Esophagus (tissue), 2 donors: ENCODE results near the gene LNP1. TPM values are rescaled to one million over a fixed set of nuclear protein-coding genes. Genes with fewer than 3 reads are reported as not detected.
"Not testable (repeated sequence)": the region's sequence is repeated elsewhere in the genome, so short reads cannot be mapped to it uniquely, and the experiment has no call there.

Experiments used
- H3K27ac ChIP-seq, 2 donors: one replicate each; pipeline ENCODE4 v1.5.1; 2013; ENCODE audit warnings: low read depth in 2 of 2, mild to moderate bottlenecking in 2 of 2, inconsistent platforms in 1 of 2, low read length in 1 of 2, moderate library complexity in 1 of 2
- H3K27me3 ChIP-seq, 2 donors: one replicate each; pipeline ENCODE4 v1.6.1; 2013; ENCODE audit warnings: low read length in 2 of 2, control low read depth in 1 of 2, mild to moderate bottlenecking in 1 of 2; ENCODE audit not compliant: insufficient read depth in 2 of 2, control insufficient read depth in 1 of 2
- H3K36me3 ChIP-seq, 2 donors: one replicate each; pipeline ENCODE4 v1.6.1; 2013; ENCODE audit warnings: low read length in 1 of 2; ENCODE audit not compliant: control insufficient read depth in 2 of 2, insufficient read depth in 2 of 2
- H3K4me1 ChIP-seq, 2 donors: one replicate each; pipeline ENCODE4 v1.6.1; 2013; ENCODE audit warnings: low read length in 1 of 2; ENCODE audit not compliant: control insufficient read depth in 2 of 2, insufficient read depth in 2 of 2
- H3K4me3 ChIP-seq, 2 donors: one replicate each; pipeline ENCODE4 v1.5.1; 2013; ENCODE audit warnings: low read length in 2 of 2, mild to moderate bottlenecking in 2 of 2, low read depth in 1 of 2, moderate library complexity in 1 of 2
- H3K9me3 ChIP-seq, 2 donors: one replicate each; pipeline ENCODE4 v1.6.1; 2013; ENCODE audit warnings: mild to moderate bottlenecking in 2 of 2, low read depth in 1 of 2, low read length in 1 of 2, moderate library complexity in 1 of 2; ENCODE audit not compliant: control insufficient read depth in 2 of 2, insufficient read depth in 1 of 2
- WGBS, 2 donors: extraction: QIAGEN DNeasy Blood & Tissue Kit; methylation state at CpG; one replicate each; pipeline ENCODE4 v1.1.7; 2013; 5-methylcytosine and 5-hydroxymethylcytosine counted together
- polyA plus RNA-seq, 2 donors: library from polyadenylated mRNA; stranded (reverse); fragments of 200-250 nt; gene quantifications; one replicate each; pipeline ENCODE4 v1.2.3, GENCODE V29; 2013
- donor health status: healthy with polysubstance abuse.
- donor health status: Bipolar disorder and iron deficiency.

LNP1 gene
- polyA plus RNA-seq = under 1 TPM; 0.35 to 0.41 TPM

GRCh38 chr3:100400780-100401673 is at the start of gene LNP1, which contains the start of gene TOMM70:
Gene LNP1 (plus strand): TSS chr3:100401539. CDS start chr3:100429730, 28,191 bp downstream.
Gene TOMM70 (minus strand): TSS chr3:100401089. CDS start chr3:100400949, 140 bp downstream.
- WGBS, 2 donors = 0% methylated on average over 58 to 64 of the region's 64 CpGs
- Histone ChIP-seq H3K27me3 (no peaks in the 10 kb centered on the region), H3K27ac (peak within 1 kb of the TSS; percentile 92 to 98), H3K4me1 (peaks cover 2 to 3% of the 10 kb centered on the region in 2 donors), H3K4me3 (peak within 1 kb of the TSS; percentile 90 to 92), H3K9me3 (no peaks in the 10 kb centered on the region), H3K36me3 (no peaks in the 10 kb centered on the region)

GRCh38 chr3:100351770-100352169 is 49.6 kb upstream of the LNP1 start:
- WGBS, 2 donors = 92 to 100% methylated on average over 1 of the region's 2 CpGs
- not testable (repeated sequence) for H3K4me1 ChIP-seq, H3K9me3 ChIP-seq, H3K27me3 ChIP-seq, H3K27ac ChIP-seq, H3K4me3 ChIP-seq
- H3K36me3 ChIP-seq = peaks cover 19 to 22% of the 10 kb centered on the region in 2 donors

DNA sequence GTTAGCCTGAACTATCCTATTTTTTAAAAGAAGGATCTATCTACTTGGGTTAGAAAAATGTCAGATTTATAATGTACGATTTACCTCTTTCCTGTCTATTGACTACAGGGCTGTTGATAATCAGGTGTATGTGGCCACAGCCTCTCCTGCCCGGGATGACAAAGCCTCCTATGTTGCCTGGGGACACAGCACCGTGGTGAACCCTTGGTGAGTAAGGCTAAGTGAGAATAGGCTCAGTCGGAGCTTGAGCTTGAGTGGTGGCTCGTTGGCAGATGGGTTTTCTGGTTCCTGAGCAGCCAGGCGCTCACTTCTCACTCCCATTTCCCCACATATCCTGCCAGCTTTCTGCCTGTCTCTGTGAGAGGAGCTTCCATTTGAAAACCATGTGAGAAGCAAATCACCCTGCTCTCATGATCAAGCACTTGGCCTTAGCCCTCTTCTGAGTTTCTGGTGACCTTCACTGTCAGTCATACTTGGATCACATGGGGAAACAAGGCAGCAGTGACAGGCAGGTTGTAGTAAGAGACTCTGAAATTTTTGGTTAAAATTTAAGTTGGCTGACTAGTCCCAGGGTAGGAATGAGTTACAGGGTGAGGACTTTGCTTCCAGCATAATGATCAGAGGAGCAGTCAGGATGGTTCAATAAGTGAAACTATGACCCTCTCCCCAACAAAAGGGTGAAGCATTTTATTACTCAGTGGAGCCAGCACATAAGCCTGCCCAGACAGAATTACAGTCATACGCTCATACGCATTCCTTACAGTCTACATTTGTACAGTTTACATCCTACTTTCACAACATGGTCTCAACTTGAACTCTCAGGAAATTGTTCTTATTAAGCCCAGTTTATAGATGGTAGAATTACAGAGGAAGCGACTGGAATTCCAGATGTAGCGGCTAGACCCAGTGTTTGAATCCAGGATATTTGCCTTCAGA is 48.8 kb upstream of the LNP1 start:
- H3K4me3 ChIP-seq = no peak overlapping the region
- peaks cover 0 to 3% of the 10 kb centered on the region in 2 donors for H3K9me3 ChIP-seq
- no peaks in the 10 kb centered on the region for H3K27me3 ChIP-seq
- H3K27ac ChIP-seq = no peak overlapping the region
- H3K36me3 ChIP-seq = peaks cover 19 to 22% of the 10 kb centered on the region in 2 donors
- WGBS, 2 donors = 92% methylated on average over 10 of the region's 10 CpGs
- no peaks in the 10 kb centered on the region for H3K4me1 ChIP-seq

- H3K4me1 ChIP-seq = no peaks in the 10 kb centered on the region
- peaks cover 0 to 3% of the 10 kb centered on the region in 2 donors for H3K9me3 ChIP-seq
- H3K27me3 ChIP-seq = no peaks in the 10 kb centered on the region
- H3K4me3 ChIP-seq = no peak overlapping the region
- H3K27ac ChIP-seq = no peak overlapping the region
- 96% methylated on average over 3 of the region's 3 CpGs for WGBS, 2 donors
- H3K36me3 ChIP-seq = peaks cover 19% of the 10 kb centered on the region in 2 donors
Observed at GRCh38 chr3:100354850-100355249, 46.5 kb upstream of the LNP1 start.

GRCh38 chr3:100358413-100358812 is 42.9 kb upstream of the LNP1 start:
- no peak overlapping the region for H3K4me3 ChIP-seq
- no peaks in the 10 kb centered on the region for H3K4me1 ChIP-seq
- H3K27me3 ChIP-seq = no peaks in the 10 kb centered on the region
- H3K36me3 ChIP-seq = peaks cover 2 to 3% of the 10 kb centered on the region in 2 donors
- no peak overlapping the region for H3K27ac ChIP-seq
- 93 to 98% methylated on average over 2 of the region's 2 CpGs for WGBS, 2 donors
- H3K9me3 ChIP-seq = no peaks in the 10 kb centered on the region

DNA sequence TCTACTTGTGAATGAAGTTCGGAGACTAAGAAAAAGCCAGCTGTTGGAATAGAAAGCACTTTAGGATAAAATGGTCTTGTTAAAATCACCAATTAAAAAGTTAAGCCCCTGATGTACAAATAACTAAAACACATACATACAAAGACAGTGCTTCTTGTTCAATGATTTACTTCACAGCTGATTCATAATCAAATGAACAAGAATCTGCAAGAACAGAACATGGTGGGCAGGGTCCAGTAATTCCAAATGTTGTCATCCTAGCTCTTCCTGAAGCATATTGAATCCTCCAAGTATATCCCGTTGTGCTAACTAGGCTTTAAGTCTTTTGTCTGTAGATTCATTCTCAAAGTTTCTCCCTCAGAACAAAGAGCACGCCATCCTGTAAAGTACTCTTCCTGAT is 42.3 kb upstream of the LNP1 start:
- H3K36me3 ChIP-seq = peaks cover 2 to 3% of the 10 kb centered on the region in 2 donors
- H3K4me1 ChIP-seq = no peaks in the 10 kb centered on the region
- H3K27me3 ChIP-seq = no peaks in the 10 kb centered on the region
- WGBS, 2 donors = 87 to 91% methylated on average over 3 of the region's 3 CpGs
- H3K27ac ChIP-seq = no peak overlapping the region
- no peak overlapping the region for H3K4me3 ChIP-seq
- no peaks in the 10 kb centered on the region for H3K9me3 ChIP-seq

GRCh38 chr3:100360757-100361496 is 40.4 kb upstream of the LNP1 start:
- H3K9me3 ChIP-seq = no peaks in the 10 kb centered on the region
- H3K27me3 ChIP-seq = no peaks in the 10 kb centered on the region
- no peak overlapping the region for H3K4me3 ChIP-seq
- H3K36me3 ChIP-seq = peaks cover 0 to 3% of the 10 kb centered on the region in 2 donors
- no peaks in the 10 kb centered on the region for H3K4me1 ChIP-seq
- 91 to 95% methylated on average over 4 of the region's 4 CpGs for WGBS, 2 donors
- H3K27ac ChIP-seq = no peak overlapping the region

DNA sequence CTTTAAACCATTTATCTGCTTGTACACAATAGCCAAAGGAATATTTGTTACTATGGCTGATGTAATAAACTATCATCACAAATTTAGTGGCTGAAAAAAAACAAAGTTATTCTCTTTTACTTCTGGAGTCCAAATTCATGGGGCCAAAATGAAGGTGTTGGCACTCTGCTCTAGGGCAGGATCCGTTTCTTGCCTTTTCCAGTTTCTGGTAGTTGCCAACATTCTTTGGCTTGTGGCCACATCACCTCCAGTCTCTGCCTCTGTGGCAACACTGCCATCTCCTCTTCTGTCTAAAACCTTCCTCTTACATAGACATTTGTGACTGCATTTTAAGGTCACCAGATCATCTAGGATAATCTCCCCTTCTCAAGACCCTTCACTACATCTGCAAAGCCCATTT is 39.4 kb upstream of the LNP1 start:
- Histone ChIP-seq H3K4me1 (no peaks in the 10 kb centered on the region), H3K27me3 (no peaks in the 10 kb centered on the region), H3K9me3 (no peaks in the 10 kb centered on the region), H3K36me3 (peaks cover 0 to 3% of the 10 kb centered on the region in 2 donors), H3K27ac (no peak overlapping the region), H3K4me3 (no peak overlapping the region)
- WGBS, 2 donors = 55 to 62% methylated on average over 1 of the region's 1 CpG

DNA sequence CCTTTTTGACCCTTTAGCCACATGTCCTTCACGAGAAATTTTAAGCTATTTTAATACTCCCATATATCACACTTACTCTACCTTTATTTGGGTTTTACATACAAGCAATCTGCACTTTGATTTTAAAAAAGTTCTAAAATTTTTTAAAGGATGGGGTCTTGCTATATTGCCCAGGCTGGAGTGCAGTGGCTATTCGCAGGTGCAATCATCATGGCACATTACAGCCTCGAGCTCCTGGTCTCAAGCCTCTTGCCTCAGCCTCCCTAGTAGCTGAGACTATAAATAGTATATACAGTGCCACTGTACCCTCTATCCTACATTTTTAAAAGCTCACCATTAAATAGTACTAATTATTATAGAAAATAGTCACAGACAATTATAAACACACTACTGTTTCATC is 36.9 kb upstream of the LNP1 start:
- Histone ChIP-seq H3K36me3 (peaks cover 2 to 3% of the 10 kb centered on the region in 2 donors), H3K27me3 (no peaks in the 10 kb centered on the region), H3K4me3 (no peak overlapping the region), H3K4me1 (no peaks in the 10 kb centered on the region), H3K27ac (no peak overlapping the region), H3K9me3 (no peaks in the 10 kb centered on the region)
- WGBS, 2 donors = 94 to 95% methylated on average over 3 of the region's 3 CpGs
